Stomach (tissue), 9 donors: Measurements from ENCODE around the gene TOP2A. TPM values are rescaled to one million over a fixed set of nuclear protein-coding genes. Genes with fewer than 3 reads are reported as not detected.
"Not testable (repeated sequence)": the region's sequence is repeated elsewhere in the genome, so short reads cannot be mapped to it uniquely, and the experiment has no call there.

ENCODE experiments used
- DNase-seq, 2 donors: peaks; one replicate each; pipeline versions ENCODE4 v3.0.0 to v3.0.0-alpha.2; 2013 to 2019
- H3K27ac ChIP-seq, 5 donors: fragments of 200-600 bp in 4 of 5; sonication (generic) in 4 of 5; one replicate each; pipeline ENCODE4 v1.5.1; 2013 to 2019; ENCODE audit warnings: mild to moderate bottlenecking in 1 of 5, moderate library complexity in 1 of 5
- H3K27me3 ChIP-seq, 3 donors: fragments of 200-600 bp; sonication (generic); one replicate each; pipeline ENCODE4 v1.5.1; 2017 to 2019; ENCODE audit warnings: mixed run types in 1 of 3
- H3K36me3 ChIP-seq, 4 donors: fragments of 200-600 bp; sonication (generic); 1 replicate in 3 of 4; 2 replicates in 1 of 4; pipeline ENCODE4 v1.5.1; 2016 to 2019
- H3K4me1 ChIP-seq, 4 donors: fragments of 200-600 bp; sonication (generic); one replicate each; pipeline ENCODE4 v1.5.1; 2016 to 2019
- H3K4me3 ChIP-seq, 4 donors: fragments of 200-600 bp; sonication (generic) in 3 of 4; one replicate each; pipeline ENCODE4 v1.5.1; 2016 to 2019; ENCODE audit warnings: mild to moderate bottlenecking in 1 of 4
- H3K9me3 ChIP-seq, 4 donors: fragments of 200-600 bp; sonication (generic); one replicate each; pipeline ENCODE4 v1.5.1; 2016 to 2019
- EP300 ChIP-seq: sonication (generic); formaldehyde crosslinking; IDR thresholded peaks from one replicate; pipeline ENCODE4 v1.6.1; 2017; ENCODE audit warnings: antibody characterized with exemption
- POLR2A ChIP-seq, 4 donors: fragments of 450-650 bp; IDR thresholded peaks; one replicate each; pipeline ENCODE4 v1.6.1; 2016; ENCODE audit warnings: antibody characterized with exemption in 4 of 4, control low read depth in 2 of 4, mild to moderate bottlenecking in 1 of 4, moderate library complexity in 1 of 4
- POLR2AphosphoS5 ChIP-seq, 3 donors: sonication (generic); formaldehyde crosslinking; IDR thresholded peaks; one replicate each; pipeline ENCODE4 v1.6.1; 2016; ENCODE audit warnings: antibody characterized with exemption in 3 of 3
- WGBS, 5 donors: extraction: QIAGEN DNeasy Blood & Tissue Kit in 3 of 5; methylation state at CpG; one replicate each; pipeline versions ENCODE4 v1.1.5 to v1.1.7; 2013 to 2018; 5-methylcytosine and 5-hydroxymethylcytosine counted together
- intact Hi-C: fragments of 100-400 bp; cut with DNase I; formaldehyde crosslinking; loops from one replicate; pipeline ENCODE4 v1.15.1; 2023; ENCODE audit warnings: low total_unique reads
- polyA plus RNA-seq, 3 donors: library from polyadenylated mRNA; stranded (reverse); fragments of 200-250 nt; gene quantifications; one replicate each; pipeline ENCODE4 v1.2.3, GENCODE V29; 2013
- total RNA-seq, 5 donors: library from RNA; depleted of rRNA; stranded (reverse); fragments of >200 nt; gene quantifications; one replicate each; pipeline versions ENCODE4 v1.1.0 to v1.2.3, GENCODE V29; 2014 to 2016
- TF ChIP-seq, protein P1 (sequence below), 7 experiments: fragments of 450-650 bp in 4 of 7; fragments of 200-600 bp in 3 of 7; sonication (generic) in 3 of 7; IDR thresholded peaks; one replicate each; pipeline ENCODE4 v1.5.1; 2016 to 2019; ENCODE audit warnings: antibody characterized with exemption in 7 of 7, control low read depth in 2 of 7, mild to moderate bottlenecking in 1 of 7
- donor health status: healthy with polysubstance abuse.
- donor health status: Bipolar disorder and iron deficiency.
- donor health status: healthy.

Gene TOP2A
- total and polyA plus RNA-seq, 8 donors, result 1.2 to 129 (median 13.2) TPM

DNA sequence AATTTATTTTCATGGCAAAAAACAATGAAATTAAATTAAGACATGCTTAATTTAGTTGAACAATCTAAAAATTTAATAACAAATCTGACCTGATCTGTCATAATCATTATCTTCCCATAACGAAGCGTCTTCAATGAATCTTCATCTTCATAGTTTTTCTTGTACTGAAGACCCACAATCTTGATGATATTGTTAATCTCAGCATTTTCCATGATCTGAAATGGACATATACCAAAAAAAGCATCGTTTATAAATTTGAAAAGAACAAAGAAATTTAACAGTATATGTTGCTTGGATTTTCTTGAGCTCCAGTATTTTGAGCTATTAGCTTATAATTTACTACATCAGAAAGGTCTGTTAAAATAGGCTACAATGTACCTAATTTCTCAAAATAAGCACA, 10.2 kb downstream of the TOP2A start:
- Histone ChIP-seq H3K27me3 (no peaks in the 10 kb centered on the region), H3K36me3 (peaks cover 0 to 5% (median 0%) of the 10 kb centered on the region in 4 donors), H3K4me3 (no peak overlapping the region), H3K9me3 (no peaks in the 10 kb centered on the region), H3K27ac (no peak overlapping the region), H3K4me1 (no peaks in the 10 kb centered on the region)
- WGBS, 5 donors, result 88 to 98% (median 97%) methylated on average over 3 of the region's 3 CpGs
- intact Hi-C loops, result no loop called here
- DNase-seq, result no peak
- TF ChIP-seq, protein P1, sequence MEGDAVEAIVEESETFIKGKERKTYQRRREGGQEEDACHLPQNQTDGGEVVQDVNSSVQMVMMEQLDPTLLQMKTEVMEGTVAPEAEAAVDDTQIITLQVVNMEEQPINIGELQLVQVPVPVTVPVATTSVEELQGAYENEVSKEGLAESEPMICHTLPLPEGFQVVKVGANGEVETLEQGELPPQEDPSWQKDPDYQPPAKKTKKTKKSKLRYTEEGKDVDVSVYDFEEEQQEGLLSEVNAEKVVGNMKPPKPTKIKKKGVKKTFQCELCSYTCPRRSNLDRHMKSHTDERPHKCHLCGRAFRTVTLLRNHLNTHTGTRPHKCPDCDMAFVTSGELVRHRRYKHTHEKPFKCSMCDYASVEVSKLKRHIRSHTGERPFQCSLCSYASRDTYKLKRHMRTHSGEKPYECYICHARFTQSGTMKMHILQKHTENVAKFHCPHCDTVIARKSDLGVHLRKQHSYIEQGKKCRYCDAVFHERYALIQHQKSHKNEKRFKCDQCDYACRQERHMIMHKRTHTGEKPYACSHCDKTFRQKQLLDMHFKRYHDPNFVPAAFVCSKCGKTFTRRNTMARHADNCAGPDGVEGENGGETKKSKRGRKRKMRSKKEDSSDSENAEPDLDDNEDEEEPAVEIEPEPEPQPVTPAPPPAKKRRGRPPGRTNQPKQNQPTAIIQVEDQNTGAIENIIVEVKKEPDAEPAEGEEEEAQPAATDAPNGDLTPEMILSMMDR (IDR thresholded peaks at IDR 0.05), result no peak
- TF ChIP-seq EP300 (no peak), POLR2A (IDR thresholded peaks at IDR 0.05) (no peak), POLR2AphosphoS5 (IDR thresholded peaks at IDR 0.05) (no peak)

DNA sequence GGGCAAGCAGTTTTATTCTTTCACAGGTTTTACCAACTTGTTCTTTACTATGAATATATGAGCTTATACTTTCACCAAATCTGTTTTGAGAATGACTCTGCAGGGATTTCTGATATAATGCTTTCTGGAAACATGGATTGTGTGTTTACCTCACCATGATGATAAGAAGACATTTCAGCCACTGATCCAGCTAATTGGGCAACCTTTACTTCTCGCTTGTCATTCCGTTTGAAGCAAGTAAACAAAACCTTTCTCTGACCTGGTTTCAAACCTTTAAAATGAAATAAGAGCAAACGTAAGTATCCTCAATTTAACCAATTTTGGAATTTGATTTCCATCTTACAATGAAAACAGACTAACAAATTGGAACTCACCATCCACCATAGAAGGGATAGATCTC, 13.7 kb downstream of the TOP2A start:
- no peak for DNase-seq
- intact Hi-C loops, result no loop called here
- TF ChIP-seq, protein P1 (IDR thresholded peaks at IDR 0.05), result no peak
- TF ChIP-seq POLR2AphosphoS5 (IDR thresholded peaks at IDR 0.05) (no peak), EP300 (no peak)
- Histone ChIP-seq H3K36me3 (peaks cover 0 to 5% (median 0%) of the 10 kb centered on the region in 4 donors), H3K9me3 (no peaks in the 10 kb centered on the region), H3K27ac (no peak overlapping the region), H3K4me1 (peaks cover 0 to under 1% (median 0%) of the 10 kb centered on the region in 4 donors), H3K4me3 (no peak overlapping the region), H3K27me3 (no peaks in the 10 kb centered on the region)
- WGBS, 5 donors, result 33 to 64% (median 54%) methylated on average over 3 of the region's 3 CpGs

DNA sequence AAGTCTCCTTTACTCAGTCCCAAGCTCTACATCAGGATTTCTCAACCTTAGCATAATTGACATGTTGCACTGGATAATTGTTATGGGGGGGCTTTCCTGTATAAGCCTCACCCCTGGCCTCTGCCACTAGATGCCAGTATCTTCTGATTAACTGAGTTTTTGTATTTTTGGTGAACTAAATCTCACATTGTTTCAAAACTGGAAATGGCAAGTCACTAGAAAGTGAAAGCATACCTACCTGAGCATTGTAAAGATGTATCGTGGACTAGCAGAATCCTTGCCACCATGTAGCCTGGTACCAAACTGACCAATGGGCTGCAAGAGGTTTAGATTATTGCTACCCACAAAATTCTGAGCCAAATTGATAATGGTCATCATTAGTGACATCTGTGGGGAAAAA, 15.0 kb downstream of the TOP2A start:
- WGBS, 5 donors, result 78 to 93% (median 91%) methylated on average over 1 of the region's 1 CpG
- Histone ChIP-seq H3K4me3 (no peak overlapping the region), H3K4me1 (peaks cover 0 to 3% (median 0%) of the 10 kb centered on the region in 4 donors), H3K27ac (no peak overlapping the region), H3K9me3 (no peaks in the 10 kb centered on the region), H3K27me3 (no peaks in the 10 kb centered on the region), H3K36me3 (peaks cover 0 to 5% (median 0%) of the 10 kb centered on the region in 4 donors)
- intact Hi-C loops, result no loop called here
- no peak for DNase-seq
- TF ChIP-seq POLR2AphosphoS5 (IDR thresholded peaks at IDR 0.05) (no peak), EP300 (no peak)
- TF ChIP-seq, protein P1 (IDR thresholded peaks at IDR 0.05), result no peak

DNA sequence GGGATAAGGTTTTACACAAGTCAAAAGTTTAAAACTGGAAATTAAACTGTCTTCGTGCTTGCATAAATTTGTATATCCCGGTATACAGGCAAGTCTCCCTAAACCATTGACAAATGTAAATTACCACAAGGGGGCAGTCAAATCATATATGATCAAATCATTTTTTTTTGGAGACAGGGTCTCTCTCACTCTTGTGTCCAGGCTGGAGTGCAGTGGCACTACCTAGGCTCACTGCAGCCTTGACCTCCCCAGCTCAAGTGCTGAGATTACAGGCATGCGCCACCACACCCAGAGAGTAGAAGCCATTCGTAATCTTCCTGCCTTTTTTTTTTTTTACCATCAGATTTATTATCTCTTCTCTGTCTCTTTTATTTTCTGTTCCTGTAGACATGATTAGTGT, 18.5 kb downstream of the TOP2A start:
- Histone ChIP-seq H3K4me3 (no peak overlapping the region), H3K27me3 (no peaks in the 10 kb centered on the region), H3K9me3 (no peaks in the 10 kb centered on the region), H3K4me1 (peaks cover 0 to 3% (median 0%) of the 10 kb centered on the region in 4 donors), H3K27ac (no peak overlapping the region), H3K36me3 (peaks cover 0 to 4% (median 0%) of the 10 kb centered on the region in 4 donors)
- DNase-seq, result peak in 1 of 2 donors; percentile 72
- intact Hi-C loops, result no loop called here
- WGBS, 5 donors, result 50 to 64% (median 53%) methylated on average over 4 of the region's 4 CpGs
- TF ChIP-seq, protein P1 (IDR thresholded peaks at IDR 0.05), result peak in 4 of 7 experiments; percentile 39 to 65 (median 52)
- TF ChIP-seq POLR2A (IDR thresholded peaks at IDR 0.05) (no peak), EP300 (no peak)

DNA sequence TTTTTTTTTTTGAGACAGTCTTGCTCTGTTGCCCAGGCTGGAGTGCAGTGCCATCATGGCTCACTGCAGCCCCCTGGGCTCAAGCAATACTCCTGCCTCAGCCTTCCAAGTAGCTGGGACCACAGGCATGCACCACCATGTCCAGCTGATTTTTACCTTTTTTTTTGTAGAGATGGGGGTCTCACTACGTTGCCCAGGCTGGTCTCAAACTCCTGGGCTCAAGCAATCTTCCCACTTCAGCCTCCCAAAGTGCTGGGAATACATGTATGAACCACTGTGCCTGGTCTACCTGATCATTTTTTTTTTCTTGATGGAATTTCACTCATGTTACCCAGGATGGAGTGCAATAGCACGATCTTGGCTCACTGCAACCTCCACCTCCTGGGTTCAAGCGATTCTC, 31.1 kb downstream of the TOP2A start:
- H3K27me3 ChIP-seq, DNase-seq, H3K27ac ChIP-seq, intact Hi-C loops, H3K9me3 ChIP-seq, H3K36me3 ChIP-seq, H3K4me1 ChIP-seq, H3K4me3 ChIP-seq: not testable (repeated sequence)
- WGBS, 5 donors, result 91 to 98% (median 97%) methylated on average over 3 of the region's 3 CpGs
